ENCODE data around the gene BASP1.
"Not testable (repeated sequence)": the region's sequence is repeated elsewhere in the genome, so short reads cannot be mapped to it uniquely, and the experiment has no call there.

The BASP1 gene

GRCh38 chr5:17257705-17258273, 40.4 kb downstream of the BASP1 start:
- no peak for DNase-seq

GRCh38 chr5:17258431-17258830, 41.0 kb downstream of the BASP1 start:
- no peak for DNase-seq

- DNase-seq, result not testable (repeated sequence)
These were observed 41.6 kb downstream of the BASP1 start for GRCh38 chr5:17259012-17259411.

- DNase-seq, result no peak
These were observed 42.3 kb downstream of the BASP1 start for GRCh38 chr5:17259630-17260257.

- DNase-seq, result no peak
These were observed 43.1 kb downstream of the BASP1 start for GRCh38 chr5:17260549-17260948.

- DNase-seq, result no peak
These were observed 43.6 kb downstream of the BASP1 start for GRCh38 chr5:17261075-17261474.

GRCh38 chr5:17265041-17265440, 47.6 kb downstream of the BASP1 start:
- DNase-seq, result no peak

- DNase-seq, result no peak
These were observed 49.7 kb downstream of the BASP1 start for GRCh38 chr5:17267106-17267505.

GRCh38 chr5:17269201-17269600, 51.8 kb downstream of the BASP1 start:
- DNase-seq, result no peak

GRCh38 chr5:17272111-17272510, 54.7 kb downstream of the BASP1 start:
- DNase-seq, result no peak

GRCh38 chr5:17275289-17276158, 58.1 kb downstream of the BASP1 start:
- no peak for DNase-seq

GRCh38 chr5:17276445-17276844, 59.0 kb downstream of the BASP1 start:
- no peak for DNase-seq

GRCh38 chr5:17277907-17278306, 60.5 kb downstream of the BASP1 start:
- DNase-seq, result no peak

GRCh38 chr5:17278931-17279330, 61.5 kb downstream of the BASP1 start:
- no peak for DNase-seq

GRCh38 chr5:17279487-17279886, 62.1 kb downstream of the BASP1 start:
- no peak for DNase-seq

- DNase-seq, result no peak
These were observed 65.1 kb downstream of the BASP1 start for GRCh38 chr5:17282283-17283120.

GRCh38 chr5:17283121-17283415, 65.6 kb downstream of the BASP1 start:
- no peak for DNase-seq

GRCh38 chr5:17287501-17288155, 70.2 kb downstream of the BASP1 start:
- no peak for DNase-seq

GRCh38 chr5:17288570-17288969, 71.1 kb downstream of the BASP1 start:
- no peak for DNase-seq

GRCh38 chr5:17289681-17290539, 72.5 kb downstream of the BASP1 start:
- DNase-seq, result no peak

- no peak for DNase-seq
These were observed 73.1 kb downstream of the BASP1 start for GRCh38 chr5:17290540-17290974.

Measured in NK-92 treated with Interleukin-12 subunit alpha and Interleukin-12 subunit beta, amount 100 ng/mL, for 24 hours (cell line).